Measurements from ENCODE around the gene MAN2B2.

DNA sequence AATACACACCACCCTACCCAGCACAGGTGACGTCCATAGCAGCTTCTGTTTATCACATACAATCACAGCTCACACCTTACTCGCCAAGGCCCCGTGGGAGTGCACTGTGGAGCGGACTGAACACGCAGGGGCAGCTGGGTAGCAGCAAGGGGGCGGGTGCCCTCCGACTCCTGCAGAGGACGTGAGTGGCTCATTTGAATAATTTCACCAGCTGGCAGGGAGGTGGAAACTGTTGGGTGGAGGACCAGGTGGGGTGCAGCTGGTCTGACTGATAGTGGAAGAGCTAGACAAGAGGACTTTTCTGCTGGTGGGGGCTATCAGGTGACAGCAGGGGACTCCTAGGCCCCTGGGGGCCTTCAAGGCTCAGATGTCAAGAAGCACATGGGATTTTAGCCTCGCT lies 16.3 kb downstream of the MAN2B2 start:
- TF ChIP-seq ETV6 (IDR thresholded peaks at IDR 0.05; ENCODE audit: borderline replicate concordance in 1 of 2, low read depth in 2 of 2, low read length in 1 of 2) (no peak), ETV6 (CRISPR knock-in tag; IDR thresholded peaks at IDR 0.05; ENCODE audit: borderline replicate concordance) (no peak), CEBPB (tag; IDR thresholded peaks at IDR 0.05) (no peak), HBP1 (CRISPR knock-in tag; IDR thresholded peaks at IDR 0.05) (no peak), ZNF174 (CRISPR knock-in tag; IDR thresholded peaks at IDR 0.05) (no peak)

All from K562 (cell line).